DMS79 treated with DMSO at 0.1 percent for 48 hours (cell line): ENCODE measurements around the gene MRPL23.

Source experiments
- DNase-seq: peaks from one replicate; lab custom pipeline; 2025; lab: John Stamatoyannopoulos, UW

The MRPL23 gene

GRCh38 chr11:1921574-1922141 is 25.5 kb upstream of the MRPL23 start:
- DNase-seq: no peak

GRCh38 chr11:1922481-1923081 is 24.6 kb upstream of the MRPL23 start:
- no peak for DNase-seq

- DNase-seq: no peak
Measured at GRCh38 chr11:1923201-1923956, 23.8 kb upstream of the MRPL23 start.

GRCh38 chr11:1924181-1924580 is 23.0 kb upstream of the MRPL23 start:
- DNase-seq: no peak

GRCh38 chr11:1924646-1925372 is 22.3 kb upstream of the MRPL23 start:
- no peak for DNase-seq

GRCh38 chr11:1925373-1926155 is 21.6 kb upstream of the MRPL23 start:
- no peak for DNase-seq

GRCh38 chr11:1926156-1927025 is 20.7 kb upstream of the MRPL23 start:
- DNase-seq: no peak

GRCh38 chr11:1927026-1927847 is 19.9 kb upstream of the MRPL23 start:
- no peak for DNase-seq

GRCh38 chr11:1927848-1928469 is 19.2 kb upstream of the MRPL23 start:
- no peak for DNase-seq

GRCh38 chr11:1928470-1928890 is 18.7 kb upstream of the MRPL23 start:
- DNase-seq: no peak

GRCh38 chr11:1928891-1929541 is 18.1 kb upstream of the MRPL23 start:
- no peak for DNase-seq

- no peak for DNase-seq
Measured at GRCh38 chr11:1929621-1930461, 17.3 kb upstream of the MRPL23 start.

- DNase-seq: no peak
Measured at GRCh38 chr11:1930462-1930830, 16.7 kb upstream of the MRPL23 start.

- DNase-seq: no peak
Measured at GRCh38 chr11:1931341-1932104, 15.6 kb upstream of the MRPL23 start.

- DNase-seq: no peak
Measured at GRCh38 chr11:1932105-1932480, 15.0 kb upstream of the MRPL23 start.

GRCh38 chr11:1932681-1933080 is 14.5 kb upstream of the MRPL23 start:
- no peak for DNase-seq
